ENCODE measurements around the gene COA7. TPM values are rescaled to one million over a fixed set of nuclear protein-coding genes. Genes with fewer than 3 reads are reported as not detected.
A peak's percentile ranks its signal among the peaks of the same experiment; 100 is the strongest.
"Not testable (repeated sequence)": the region's sequence is repeated elsewhere in the genome, so short reads cannot be mapped to it uniquely, and the experiment has no call there.

Gene COA7
- total and polyA plus RNA-seq, 4 donors = 4.7 to 14.1 (median 8.7) TPM

- H3K9me3 ChIP-seq (ENCODE audit: control insufficient read depth in 4 of 4, low read length in 3 of 4) = no peaks in the 10 kb centered on the region
- no peaks in the 10 kb centered on the region for H3K36me3 ChIP-seq (ENCODE audit: control insufficient read depth in 4 of 4, insufficient read depth in 3 of 4, low read depth in 1 of 4, low read length in 3 of 4)
- TF ChIP-seq CTCF (IDR thresholded peaks at IDR 0.05; ENCODE audit: low read depth, low read length, missing input control) = no peak
- TF ChIP-seq RXRA (IDR thresholded peaks at IDR 0.05) = peak; percentile 13 to 35
- TF ChIP-seq YY1 (IDR thresholded peaks at IDR 0.05) = peak; percentile 9
- no peak for TF ChIP-seq SP1 (IDR thresholded peaks at IDR 0.05)
- peak overlapping the region in 1 of 2 donors; percentile 54 for H3K27ac ChIP-seq (ENCODE audit: low read depth in 1 of 2, low read length in 2 of 2)
- H3K4me3 ChIP-seq (ENCODE audit: low read depth in 1 of 3, low read length in 3 of 3) = no peak overlapping the region
- DNase-seq (ENCODE audit: low spot score) = no peak
- 38% methylated on average over 10 of the region's 10 CpGs for WGBS
- H3K27me3 ChIP-seq (ENCODE audit: control insufficient read depth in 4 of 4, insufficient read depth in 4 of 4, low read length in 3 of 4) = no peaks in the 10 kb centered on the region
- peaks cover 14 to 33% (median 28%) of the 10 kb centered on the region in 4 donors for H3K4me1 ChIP-seq (ENCODE audit: control insufficient read depth in 4 of 4, insufficient read depth in 4 of 4, low read length in 3 of 4)
- no peak overlapping the region for H3K9ac ChIP-seq (ENCODE audit: low read depth in 1 of 2, low read length in 2 of 2)
Measured at GRCh38 chr1:52738893-52739292, 40.7 kb upstream of the COA7 start.

- Histone ChIP-seq H3K27me3 (ENCODE audit: control insufficient read depth in 4 of 4, insufficient read depth in 4 of 4, low read length in 3 of 4) (no peaks in the 10 kb centered on the region), H3K27ac (ENCODE audit: low read depth in 1 of 2, low read length in 2 of 2) (peak overlapping the region in 1 of 2 donors; percentile 48), H3K4me1 (ENCODE audit: control insufficient read depth in 4 of 4, insufficient read depth in 4 of 4, low read length in 3 of 4) (peaks cover 13 to 33% (median 28%) of the 10 kb centered on the region in 4 donors), H3K36me3 (ENCODE audit: control insufficient read depth in 4 of 4, insufficient read depth in 3 of 4, low read depth in 1 of 4, low read length in 3 of 4) (no peaks in the 10 kb centered on the region), H3K9me3 (ENCODE audit: control insufficient read depth in 4 of 4, low read length in 3 of 4) (no peaks in the 10 kb centered on the region), H3K4me3 (ENCODE audit: low read depth in 1 of 3, low read length in 3 of 3) (no peak overlapping the region), H3K9ac (ENCODE audit: low read depth in 1 of 2, low read length in 2 of 2) (no peak overlapping the region)
- 59% methylated on average over 5 of the region's 5 CpGs for WGBS
- DNase-seq (ENCODE audit: low spot score) = no peak
- TF ChIP-seq JUND (IDR thresholded peaks at IDR 0.05) (no peak), RAD21 (IDR thresholded peaks at IDR 0.05) (no peak), TAF1 (conservative IDR thresholded peaks at IDR 0.05) (no peak), REST (IDR thresholded peaks at IDR 0.05) (no peak), RXRA (IDR thresholded peaks at IDR 0.05) (no peak), FOXA2 (IDR thresholded peaks at IDR 0.05) (no peak), HNF4A (conservative IDR thresholded peaks at IDR 0.05) (no peak), HNF4G (IDR thresholded peaks at IDR 0.05) (no peak), FOXA1 (IDR thresholded peaks at IDR 0.05) (no peak), CTCF (IDR thresholded peaks at IDR 0.05; ENCODE audit: low read depth, low read length, missing input control) (no peak), NR2F2 (IDR thresholded peaks at IDR 0.05) (no peak), ZBTB33 (IDR thresholded peaks at IDR 0.05) (no peak), EGR1 (IDR thresholded peaks at IDR 0.05; ENCODE audit: low read depth in 2 of 2) (no peak), SP1 (IDR thresholded peaks at IDR 0.05) (no peak), GABPA (IDR thresholded peaks at IDR 0.05 in 1 of 2, conservative IDR thresholded peaks at IDR 0.05 in 1 of 2) (no peak), MAX (IDR thresholded peaks at IDR 0.05) (no peak)
Measured at GRCh38 chr1:52738148-52738547, 40.0 kb upstream of the COA7 start.

- not testable (repeated sequence) for H3K9ac ChIP-seq (ENCODE audit: low read depth in 1 of 2, low read length in 2 of 2); H3K27ac ChIP-seq (ENCODE audit: low read depth in 1 of 2, low read length in 2 of 2); H3K9me3 ChIP-seq (ENCODE audit: control insufficient read depth in 4 of 4, low read length in 3 of 4); H3K27me3 ChIP-seq (ENCODE audit: control insufficient read depth in 4 of 4, insufficient read depth in 4 of 4, low read length in 3 of 4); H3K36me3 ChIP-seq (ENCODE audit: control insufficient read depth in 4 of 4, insufficient read depth in 3 of 4, low read depth in 1 of 4, low read length in 3 of 4); H3K4me3 ChIP-seq (ENCODE audit: low read depth in 1 of 3, low read length in 3 of 3); DNase-seq (ENCODE audit: low spot score)
- WGBS = 96% methylated on average over 9 of the region's 9 CpGs
- peaks cover 13 to 31% (median 22%) of the 10 kb centered on the region in 4 donors for H3K4me1 ChIP-seq (ENCODE audit: control insufficient read depth in 4 of 4, insufficient read depth in 4 of 4, low read length in 3 of 4)
Measured at GRCh38 chr1:52735371-52735770, 37.2 kb upstream of the COA7 start.
